HepG2 (cell line): Measurements from ENCODE around the gene PTGR1. TPM values are rescaled to one million over a fixed set of nuclear protein-coding genes. Genes with fewer than 3 reads are reported as not detected.

Experiments used
- BCL6 ChIP-seq: IDR thresholded peaks from 2 replicates; pipeline ENCODE4 v1.6.1; 2016; ENCODE audit warnings: missing genetic modification reagents, missing compliant biosample characterization
- ELF3 ChIP-seq: IDR thresholded peaks from 2 replicates; pipeline ENCODE4 v1.6.1; 2016; ENCODE audit warnings: missing genetic modification reagents, missing compliant biosample characterization
- GATA4 ChIP-seq: sonication (generic); IDR thresholded peaks from 2 replicates; pipeline ENCODE4 v1.6.1; 2016; ENCODE audit warnings: antibody characterized with exemption, low read depth, borderline replicate concordance
- HINFP ChIP-seq: sonication (generic); formaldehyde crosslinking; IDR thresholded peaks from 2 replicates; pipeline ENCODE4 v1.4.0; 2020; ENCODE audit warnings: low read depth, mild to moderate bottlenecking, missing genetic modification reagents
- HNRNPL ChIP-seq: fragments of 200-400 bp; formaldehyde crosslinking; IDR thresholded peaks from 2 replicates; pipeline ENCODE4 v1.6.1; 2017; ENCODE audit warnings: mild to moderate bottlenecking, low read depth, low read length
- KLF9 ChIP-seq: IDR thresholded peaks from 2 replicates; pipeline ENCODE4 v1.6.1; 2016; ENCODE audit warnings: low read depth
- MED8 ChIP-seq: sonication (generic); formaldehyde crosslinking; IDR thresholded peaks from 2 replicates; pipeline ENCODE4 v1.8.1; 2023; ENCODE audit warnings: mild to moderate bottlenecking, missing genetic modification reagents; ENCODE audit not compliant: insufficient replicate concordance
- MLX ChIP-seq: IDR thresholded peaks from 2 replicates; pipeline ENCODE4 v1.6.1; 2016
- NFKB2 ChIP-seq: sonication (generic); formaldehyde crosslinking; IDR thresholded peaks from 2 replicates; pipeline ENCODE4 v1.4.0; 2020; ENCODE audit warnings: missing genetic modification reagents, borderline replicate concordance
- PHF5A ChIP-seq: IDR thresholded peaks from one replicate; pipeline ENCODE4 v1.6.1; 2018; ENCODE audit warnings: low read depth, missing genetic modification reagents; ENCODE audit not compliant: unreplicated experiment
- POLR2AphosphoS2 ChIP-seq: IDR thresholded peaks from 2 replicates; pipeline ENCODE4 v1.6.1; 2011; ENCODE audit warnings: low read depth, low read length, improper control_type of control experiment
- SCMH1 ChIP-seq: sonication (generic); formaldehyde crosslinking; IDR thresholded peaks from 2 replicates; pipeline ENCODE4 v1.9.0; 2021; ENCODE audit warnings: missing genetic modification reagents, mild to moderate bottlenecking, borderline replicate concordance
- XBP1 ChIP-seq: sonication (generic); formaldehyde crosslinking; IDR thresholded peaks from 2 replicates; pipeline ENCODE4 v1.5.0; 2020; ENCODE audit warnings: missing genetic modification reagents
- ZFP36L2 ChIP-seq: sonication (generic); formaldehyde crosslinking; IDR thresholded peaks from 2 replicates; pipeline ENCODE4 v1.4.0; 2020; ENCODE audit warnings: missing genetic modification reagents
- ZNF383 ChIP-seq: sonication (generic); formaldehyde crosslinking; IDR thresholded peaks from 2 replicates; pipeline ENCODE4 v1.4.0; 2020; ENCODE audit warnings: missing genetic modification reagents, mild to moderate bottlenecking, borderline replicate concordance
- ZNF543 ChIP-seq: sonication (generic); formaldehyde crosslinking; IDR thresholded peaks from 2 replicates; pipeline ENCODE4 v1.4.0; 2020; ENCODE audit warnings: mild to moderate bottlenecking, missing genetic modification reagents
- ZNF766 ChIP-seq: sonication (generic); formaldehyde crosslinking; IDR thresholded peaks from 2 replicates; pipeline ENCODE4 v1.5.0; 2020; ENCODE audit warnings: missing genetic modification reagents, borderline replicate concordance
- ZSCAN9 ChIP-seq: IDR thresholded peaks from 2 replicates; pipeline ENCODE4 v1.6.1; 2016; ENCODE audit warnings: borderline replicate concordance
- polyA plus RNA-seq, 8 experiments: library from polyadenylated mRNA; depleted of rRNA in 3 of 8; stranded (reverse) in 7 of 8; unstranded in 1 of 8; fragments of >200 nt; fragmentation: Illumina TruSeq in 4 of 8; extraction: Trizol in 4 of 8; gene quantifications; 2 replicates each; pipeline versions ENCODE4 v1.2.1 to v1.2.3, GENCODE V29; 2011 to 2016; ENCODE audit warnings: low read depth in 4 of 8, missing spikeins in 1 of 8, mixed read lengths in 1 of 8; ENCODE audit not compliant: insufficient read depth in 1 of 8
- total RNA-seq, 5 experiments: library from RNA; depleted of rRNA; stranded (reverse); fragments of >200 nt; fragmentation: Illumina TruSeq; extraction: Trizol; gene quantifications; 2 replicates each; pipeline ENCODE4 v1.2.3, GENCODE V29; 2016; ENCODE audit warnings: low read depth in 1 of 5
- TF ChIP-seq, protein P1 (sequence below): sonication (generic); formaldehyde crosslinking; IDR thresholded peaks from 2 replicates; pipeline ENCODE4 v1.4.0; 2020; ENCODE audit warnings: low read depth, missing genetic modification reagents
- TF ChIP-seq, protein P2 (sequence below): sonication (generic); formaldehyde crosslinking; conservative IDR thresholded peaks from 2 replicates; pipeline ENCODE4 v1.4.0; 2020; ENCODE audit warnings: missing genetic modification reagents
- TF ChIP-seq, protein P3 (sequence below): sonication (generic); formaldehyde crosslinking; IDR thresholded peaks from 2 replicates; pipeline ENCODE4 v1.8.1; 2023; ENCODE audit warnings: mild to moderate bottlenecking, missing genetic modification reagents, borderline replicate concordance
- TF ChIP-seq, protein P4 (sequence below): fragments of 450-650 bp; IDR thresholded peaks from 2 replicates; pipeline ENCODE4 v1.6.1; 2017; ENCODE audit warnings: mild to moderate bottlenecking

PTGR1 gene
- total and polyA plus RNA-seq, 2 of the 13 experiments (the other 11 are each of a cell fraction or from before 2014, with no cell fraction given) = 6.0 to 15.8 TPM

- peak; percentile 87 for TF ChIP-seq PHF5A (CRISPR knock-in tag)
- no peak for TF ChIP-seq ZSCAN9 (CRISPR knock-in tag)
- no peak for TF ChIP-seq KLF9 (CRISPR knock-in tag)
- TF ChIP-seq ELF3 = peak; percentile 93; the same call in 1 of the 2 replicates
- no peak for TF ChIP-seq SCMH1 (CRISPR knock-in tag)
- no peak for TF ChIP-seq ZNF766 (CRISPR knock-in tag)
- no peak for TF ChIP-seq ZFP36L2 (CRISPR knock-in tag)
- no peak for TF ChIP-seq XBP1 (CRISPR knock-in tag)
- TF ChIP-seq ZNF543 (CRISPR knock-in tag) = 0 out of 2 replicates have a peak, but pooled peaks have one; percentile 19
- TF ChIP-seq, protein P1, sequence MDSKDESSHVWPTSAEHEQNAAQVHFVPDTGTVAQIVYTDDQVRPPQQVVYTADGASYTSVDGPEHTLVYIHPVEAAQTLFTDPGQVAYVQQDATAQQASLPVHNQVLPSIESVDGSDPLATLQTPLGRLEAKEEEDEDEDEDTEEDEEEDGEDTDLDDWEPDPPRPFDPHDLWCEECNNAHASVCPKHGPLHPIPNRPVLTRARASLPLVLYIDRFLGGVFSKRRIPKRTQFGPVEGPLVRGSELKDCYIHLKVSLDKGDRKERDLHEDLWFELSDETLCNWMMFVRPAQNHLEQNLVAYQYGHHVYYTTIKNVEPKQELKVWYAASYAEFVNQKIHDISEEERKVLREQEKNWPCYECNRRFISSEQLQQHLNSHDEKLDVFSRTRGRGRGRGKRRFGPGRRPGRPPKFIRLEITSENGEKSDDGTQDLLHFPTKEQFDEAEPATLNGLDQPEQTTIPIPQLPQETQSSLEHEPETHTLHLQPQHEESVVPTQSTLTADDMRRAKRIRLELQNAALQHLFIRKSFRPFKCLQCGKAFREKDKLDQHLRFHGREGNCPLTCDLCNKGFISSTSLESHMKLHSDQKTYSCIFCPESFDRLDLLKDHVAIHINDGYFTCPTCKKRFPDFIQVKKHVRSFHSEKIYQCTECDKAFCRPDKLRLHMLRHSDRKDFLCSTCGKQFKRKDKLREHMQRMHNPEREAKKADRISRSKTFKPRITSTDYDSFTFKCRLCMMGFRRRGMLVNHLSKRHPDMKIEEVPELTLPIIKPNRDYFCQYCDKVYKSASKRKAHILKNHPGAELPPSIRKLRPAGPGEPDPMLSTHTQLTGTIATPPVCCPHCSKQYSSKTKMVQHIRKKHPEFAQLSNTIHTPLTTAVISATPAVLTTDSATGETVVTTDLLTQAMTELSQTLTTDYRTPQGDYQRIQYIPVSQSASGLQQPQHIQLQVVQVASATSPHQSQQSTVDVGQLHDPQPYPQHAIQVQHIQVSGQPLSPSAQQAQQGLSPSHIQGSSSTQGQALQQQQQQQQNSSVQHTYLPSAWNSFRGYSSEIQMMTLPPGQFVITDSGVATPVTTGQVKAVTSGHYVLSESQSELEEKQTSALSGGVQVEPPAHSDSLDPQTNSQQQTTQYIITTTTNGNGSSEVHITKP (CRISPR knock-in tag) = peak; percentile 90
- peak; percentile 74; the same call in 1 of the 2 replicates for TF ChIP-seq HINFP (CRISPR knock-in tag)
- TF ChIP-seq MLX (CRISPR knock-in tag) = 0 out of 2 replicates have a peak, but pooled peaks have one; percentile 44
- TF ChIP-seq BCL6 (CRISPR knock-in tag) = no peak; the same call in 1 of the 2 replicates
- TF ChIP-seq GATA4 = no peak
- TF ChIP-seq HNRNPL = no peak
- no peak for TF ChIP-seq NFKB2 (CRISPR knock-in tag)
- TF ChIP-seq, protein P2, sequence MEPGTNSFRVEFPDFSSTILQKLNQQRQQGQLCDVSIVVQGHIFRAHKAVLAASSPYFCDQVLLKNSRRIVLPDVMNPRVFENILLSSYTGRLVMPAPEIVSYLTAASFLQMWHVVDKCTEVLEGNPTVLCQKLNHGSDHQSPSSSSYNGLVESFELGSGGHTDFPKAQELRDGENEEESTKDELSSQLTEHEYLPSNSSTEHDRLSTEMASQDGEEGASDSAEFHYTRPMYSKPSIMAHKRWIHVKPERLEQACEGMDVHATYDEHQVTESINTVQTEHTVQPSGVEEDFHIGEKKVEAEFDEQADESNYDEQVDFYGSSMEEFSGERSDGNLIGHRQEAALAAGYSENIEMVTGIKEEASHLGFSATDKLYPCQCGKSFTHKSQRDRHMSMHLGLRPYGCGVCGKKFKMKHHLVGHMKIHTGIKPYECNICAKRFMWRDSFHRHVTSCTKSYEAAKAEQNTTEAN = no peak
- TF ChIP-seq POLR2AphosphoS2 = no peak
- peak; percentile 55 for TF ChIP-seq MED8 (CRISPR knock-in tag)
- TF ChIP-seq, protein P3, sequence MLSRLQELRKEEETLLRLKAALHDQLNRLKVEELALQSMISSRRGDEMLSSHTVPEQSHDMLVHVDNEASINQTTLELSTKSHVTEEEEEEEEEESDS (CRISPR knock-in tag) = no peak
- TF ChIP-seq ZNF383 (CRISPR knock-in tag) = no peak
- TF ChIP-seq, protein P4, sequence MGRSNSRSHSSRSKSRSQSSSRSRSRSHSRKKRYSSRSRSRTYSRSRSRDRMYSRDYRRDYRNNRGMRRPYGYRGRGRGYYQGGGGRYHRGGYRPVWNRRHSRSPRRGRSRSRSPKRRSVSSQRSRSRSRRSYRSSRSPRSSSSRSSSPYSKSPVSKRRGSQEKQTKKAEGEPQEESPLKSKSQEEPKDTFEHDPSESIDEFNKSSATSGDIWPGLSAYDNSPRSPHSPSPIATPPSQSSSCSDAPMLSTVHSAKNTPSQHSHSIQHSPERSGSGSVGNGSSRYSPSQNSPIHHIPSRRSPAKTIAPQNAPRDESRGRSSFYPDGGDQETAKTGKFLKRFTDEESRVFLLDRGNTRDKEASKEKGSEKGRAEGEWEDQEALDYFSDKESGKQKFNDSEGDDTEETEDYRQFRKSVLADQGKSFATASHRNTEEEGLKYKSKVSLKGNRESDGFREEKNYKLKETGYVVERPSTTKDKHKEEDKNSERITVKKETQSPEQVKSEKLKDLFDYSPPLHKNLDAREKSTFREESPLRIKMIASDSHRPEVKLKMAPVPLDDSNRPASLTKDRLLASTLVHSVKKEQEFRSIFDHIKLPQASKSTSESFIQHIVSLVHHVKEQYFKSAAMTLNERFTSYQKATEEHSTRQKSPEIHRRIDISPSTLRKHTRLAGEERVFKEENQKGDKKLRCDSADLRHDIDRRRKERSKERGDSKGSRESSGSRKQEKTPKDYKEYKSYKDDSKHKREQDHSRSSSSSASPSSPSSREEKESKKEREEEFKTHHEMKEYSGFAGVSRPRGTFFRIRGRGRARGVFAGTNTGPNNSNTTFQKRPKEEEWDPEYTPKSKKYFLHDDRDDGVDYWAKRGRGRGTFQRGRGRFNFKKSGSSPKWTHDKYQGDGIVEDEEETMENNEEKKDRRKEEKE = no peak
Measured at GRCh38 chr9:111630964-111631213, 31.4 kb upstream of the PTGR1 start (continued).
